GM23248 (cell line): ENCODE data around the gene CFAP210. TPM values are rescaled to one million over a fixed set of nuclear protein-coding genes. Genes with fewer than 3 reads are reported as not detected.

Source experiments
- DNase-seq: peaks from one replicate; pipeline ENCODE4 v3.0.0-alpha.2; 2015
- H2AFZ ChIP-seq: fragments of 200-600 bp; sonication (generic); 2 replicates; pipeline ENCODE4 v1.6.1; 2016; ENCODE audit warnings: antibody characterized with exemption
- H3F3A ChIP-seq: fragments of 200-600 bp; sonication (generic); 2 replicates; pipeline ENCODE4 v1.6.1; 2016; ENCODE audit warnings: mild to moderate bottlenecking, antibody characterized with exemption, mixed run types; ENCODE audit not compliant: insufficient read depth
- H3K27ac ChIP-seq: fragments of 200-600 bp; sonication (generic); 2 replicates; pipeline ENCODE4 v1.5.1; 2016; ENCODE audit warnings: mild to moderate bottlenecking
- H3K27me3 ChIP-seq: fragments of 200-600 bp; sonication (generic); replicated peaks from 2 replicates; pipeline ENCODE4 v1.6.1; 2016; ENCODE audit warnings: mild to moderate bottlenecking; ENCODE audit not compliant: insufficient read depth
- H3K36me3 ChIP-seq: fragments of 200-600 bp; sonication (generic); 2 replicates; pipeline ENCODE4 v1.6.1; 2016; ENCODE audit warnings: low read depth, mild to moderate bottlenecking
- H3K4me1 ChIP-seq: fragments of 200-600 bp; sonication (generic); 2 replicates; pipeline ENCODE4 v1.6.1; 2016; ENCODE audit warnings: mild to moderate bottlenecking; ENCODE audit not compliant: insufficient read depth
- H3K4me2 ChIP-seq: fragments of 200-600 bp; sonication (generic); one replicate; pipeline ENCODE4 v1.6.1; 2016; ENCODE audit warnings: mild to moderate bottlenecking; ENCODE audit not compliant: unreplicated experiment
- H3K4me3 ChIP-seq: fragments of 200-600 bp; sonication (generic); 2 replicates; pipeline ENCODE4 v1.5.1; 2016; ENCODE audit warnings: mild to moderate bottlenecking
- H3K79me2 ChIP-seq: fragments of 200-600 bp; sonication (generic); 2 replicates; pipeline ENCODE4 v1.6.1; 2016; ENCODE audit warnings: mild to moderate bottlenecking; ENCODE audit not compliant: insufficient read depth
- H3K9ac ChIP-seq: fragments of 200-600 bp; sonication (generic); 2 replicates; pipeline ENCODE4 v1.6.1; 2016; ENCODE audit warnings: mild to moderate bottlenecking
- H3K9me2 ChIP-seq: fragments of 200-600 bp; sonication (generic); 2 replicates; pipeline ENCODE4 v1.6.1; 2016; ENCODE audit warnings: mixed run types, mild to moderate bottlenecking, moderate library complexity; ENCODE audit not compliant: insufficient read depth
- H3K9me3 ChIP-seq: fragments of 200-600 bp; sonication (generic); one replicate; pipeline ENCODE4 v1.6.1; 2017; ENCODE audit warnings: low read depth
- H4K20me1 ChIP-seq: fragments of 200-600 bp; sonication (generic); 2 replicates; pipeline ENCODE4 v1.6.0; 2016; ENCODE audit not compliant: insufficient read depth
- EZH2 ChIP-seq: fragments of 200-600 bp; sonication (generic); IDR thresholded peaks from 2 replicates; pipeline ENCODE4 v1.6.1; 2018; ENCODE audit warnings: antibody characterized with exemption, mild to moderate bottlenecking; ENCODE audit not compliant: insufficient read depth, poor library complexity, severe bottlenecking
- EZH2phosphoT487 ChIP-seq: fragments of 200-600 bp; sonication (generic); IDR thresholded peaks from 2 replicates; pipeline ENCODE4 v1.6.1; 2018; ENCODE audit warnings: antibody characterized with exemption, moderate library complexity, mild to moderate bottlenecking, low read depth; ENCODE audit not compliant: insufficient read depth
- WGBS, 2 experiments: methylation state at CpG; one replicate each; pipeline ENCODE4 v1.1.6; 2015 to 2017; ENCODE audit warnings: low lambda C conversion rate in 2 of 2, low coverage in 1 of 2; ENCODE audit errors: missing lambda C conversion rate in 2 of 2; 5-methylcytosine and 5-hydroxymethylcytosine counted together
- in situ Hi-C: fragments of 300-500 bp; cut with MboI; formaldehyde crosslinking; loops from 2 replicates; pipeline ENCODE4 v1.15.0; 2020
- polyA plus RNA-seq: library from polyadenylated mRNA; unstranded; fragments of >200 nt; fragmentation: Nextera tagmentation; extraction: Ambion mirVana; gene quantifications from 2 replicates; pipeline ENCODE4 v1.2.1, GENCODE V29; 2016
- total RNA-seq: library from RNA; depleted of rRNA; stranded (reverse); fragments of >200 nt; shearing (Covaris generic); gene quantifications from 2 replicates; pipeline ENCODE4 v1.2.3, GENCODE V29; 2014

The CFAP210 gene
- total and polyA plus RNA-seq, 2 experiments from 2014 or later, result 0.11 TPM; not detected in 1

GRCh38 chr2:169656164-169656563, 38.0 kb downstream of the CFAP210 start:
- Histone ChIP-seq H3F3A (no peaks in the 10 kb centered on the region), H2AFZ (no peak overlapping the region), H3K79me2 (no peaks in the 10 kb centered on the region), H3K9ac (no peak overlapping the region), H3K27me3 (no peaks in the 10 kb centered on the region), H3K27ac (no peak overlapping the region), H3K4me2 (no peak overlapping the region), H3K4me1 (no peaks in the 10 kb centered on the region), H3K4me3 (no peak overlapping the region), H3K9me3 (no peaks in the 10 kb centered on the region), H3K9me2 (no peaks in the 10 kb centered on the region), H4K20me1 (no peaks in the 10 kb centered on the region), H3K36me3 (no peaks in the 10 kb centered on the region)
- in situ Hi-C loops, result no loop called here
- 45 to 68% methylated on average over 3 of the region's 3 CpGs for WGBS, 2 experiments
- no peak for TF ChIP-seq EZH2
- TF ChIP-seq EZH2phosphoT487, result no peak
- DNase-seq, result no peak

DNA sequence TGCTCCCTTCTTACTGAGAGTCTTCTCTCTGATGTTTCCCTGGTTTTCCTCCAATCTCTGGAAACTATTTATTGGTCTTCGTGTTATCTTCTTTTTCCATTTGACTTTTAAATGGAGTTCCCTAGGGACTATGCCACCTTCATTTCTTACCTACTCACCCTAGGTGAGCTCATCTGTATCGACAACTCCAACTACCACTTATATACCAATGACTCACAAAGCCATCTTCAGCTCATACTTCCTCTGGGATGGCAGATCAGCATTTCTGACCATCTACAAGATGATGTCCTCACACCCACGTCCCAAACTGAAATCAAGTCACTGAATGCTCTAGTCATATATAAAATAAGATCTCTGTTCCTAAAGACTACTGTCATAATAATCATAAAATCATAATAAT, 40.6 kb downstream of the CFAP210 start:
- H3K4me1 ChIP-seq, result no peaks in the 10 kb centered on the region
- H3K4me3 ChIP-seq, result no peak overlapping the region
- in situ Hi-C loops, result no loop called here
- H3K9ac ChIP-seq, result no peak overlapping the region
- no peaks in the 10 kb centered on the region for H3F3A ChIP-seq
- TF ChIP-seq EZH2phosphoT487 (no peak), EZH2 (no peak)
- no peaks in the 10 kb centered on the region for H3K36me3 ChIP-seq
- H3K9me3 ChIP-seq, result no peaks in the 10 kb centered on the region
- no peaks in the 10 kb centered on the region for H3K79me2 ChIP-seq
- no peak overlapping the region for H3K4me2 ChIP-seq
- H3K9me2 ChIP-seq, result no peaks in the 10 kb centered on the region
- H2AFZ ChIP-seq, result no peak overlapping the region
- no peaks in the 10 kb centered on the region for H3K27me3 ChIP-seq
- no peak overlapping the region for H3K27ac ChIP-seq
- no peaks in the 10 kb centered on the region for H4K20me1 ChIP-seq
- 66 to 76% methylated on average over 3 of the region's 3 CpGs for WGBS, 2 experiments
- DNase-seq, result no peak

DNA sequence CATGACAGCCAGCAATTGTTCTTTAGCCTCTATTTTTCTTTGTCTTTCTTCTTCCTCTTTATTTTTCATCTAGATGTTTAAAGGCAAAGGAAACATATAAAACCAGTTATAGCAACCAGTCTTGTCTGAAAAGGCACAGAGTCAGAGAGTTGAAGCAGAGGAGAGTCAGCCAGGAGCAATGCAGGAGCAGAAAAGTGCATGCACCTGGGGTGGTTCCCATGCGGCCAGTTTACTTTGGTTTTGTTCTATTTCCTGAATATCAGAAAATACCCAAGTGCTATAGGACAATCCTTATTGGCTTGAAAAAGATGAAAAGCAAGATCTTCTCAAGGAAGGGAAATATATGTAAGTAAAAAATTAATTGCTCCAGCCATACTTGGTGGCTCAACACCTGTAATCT, 44.9 kb downstream of the CFAP210 start:
- Histone ChIP-seq H3K36me3 (no peaks in the 10 kb centered on the region), H3K9ac (no peak overlapping the region), H3K4me2 (no peak overlapping the region), H3K27ac (no peak overlapping the region), H2AFZ (no peak overlapping the region), H4K20me1 (no peaks in the 10 kb centered on the region), H3K9me2 (no peaks in the 10 kb centered on the region; the same call in 1 of the 2 replicates), H3F3A (no peaks in the 10 kb centered on the region), H3K4me1 (no peaks in the 10 kb centered on the region), H3K9me3 (no peaks in the 10 kb centered on the region), H3K27me3 (no peaks in the 10 kb centered on the region), H3K4me3 (no peak overlapping the region), H3K79me2 (no peaks in the 10 kb centered on the region)
- DNase-seq, result no peak
- 95 to 100% methylated on average over 1 of the region's 1 CpG for WGBS, 2 experiments
- TF ChIP-seq EZH2phosphoT487 (no peak), EZH2 (no peak)
- in situ Hi-C loops, result no loop called here

DNA sequence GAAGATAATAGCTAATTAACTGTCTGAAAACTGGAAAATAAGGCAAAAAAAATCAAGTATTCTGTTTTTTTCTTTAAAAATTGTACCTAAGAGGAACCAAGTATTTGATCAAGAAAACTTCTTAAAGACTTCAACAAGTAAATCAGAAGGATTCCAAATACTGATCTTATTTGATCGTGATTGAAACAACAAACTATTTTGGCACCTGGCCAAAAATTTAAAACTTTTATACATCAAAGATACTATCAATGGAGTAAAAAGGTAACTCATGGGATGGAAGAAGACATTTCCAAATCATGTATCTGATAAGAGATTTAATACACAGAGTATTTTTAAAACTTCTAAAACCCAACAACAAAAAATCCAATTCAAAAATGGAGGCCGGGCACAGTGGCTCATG, 46.7 kb downstream of the CFAP210 start:
- H3K9ac ChIP-seq, result no peak overlapping the region
- no peaks in the 10 kb centered on the region for H3K36me3 ChIP-seq
- no peak overlapping the region for H3K4me2 ChIP-seq
- in situ Hi-C loops, result no loop called here
- no peak overlapping the region for H2AFZ ChIP-seq
- no peak for TF ChIP-seq EZH2phosphoT487
- no peak for TF ChIP-seq EZH2
- no peaks in the 10 kb centered on the region for H3F3A ChIP-seq
- H3K9me2 ChIP-seq, result no peaks in the 10 kb centered on the region; the same call in 1 of the 2 replicates
- no peak overlapping the region for H3K4me3 ChIP-seq
- H3K4me1 ChIP-seq, result no peaks in the 10 kb centered on the region
- no peaks in the 10 kb centered on the region for H3K9me3 ChIP-seq
- no peaks in the 10 kb centered on the region for H4K20me1 ChIP-seq
- WGBS, 2 experiments, result 96 to 97% methylated on average over 2 of the region's 2 CpGs
- H3K27ac ChIP-seq, result no peak overlapping the region
- no peaks in the 10 kb centered on the region for H3K79me2 ChIP-seq
- no peaks in the 10 kb centered on the region for H3K27me3 ChIP-seq
- DNase-seq, result no peak

- no peaks in the 10 kb centered on the region for H3F3A ChIP-seq
- WGBS, 2 experiments, result 57 to 58% methylated on average over 3 of the region's 3 CpGs
- H3K9ac ChIP-seq, result no peak overlapping the region
- H3K27me3 ChIP-seq, result no peaks in the 10 kb centered on the region
- DNase-seq, result no peak
- H3K4me2 ChIP-seq, result no peak overlapping the region
- no peaks in the 10 kb centered on the region; the same call in 1 of the 2 replicates for H3K9me2 ChIP-seq
- H2AFZ ChIP-seq, result no peak overlapping the region
- no peak overlapping the region for H3K4me3 ChIP-seq
- H4K20me1 ChIP-seq, result no peaks in the 10 kb centered on the region
- H3K79me2 ChIP-seq, result peaks cover 5% of the 10 kb centered on the region; the same call in 1 of the 2 replicates
- H3K4me1 ChIP-seq, result no peaks in the 10 kb centered on the region
- no peak overlapping the region for H3K27ac ChIP-seq
- H3K36me3 ChIP-seq, result 0 out of 2 replicates have a peak, but pooled peaks cover 7% of the 10 kb centered on the region
- in situ Hi-C loops, result no loop called here
- no peaks in the 10 kb centered on the region for H3K9me3 ChIP-seq
- TF ChIP-seq EZH2 (no peak), EZH2phosphoT487 (no peak)
These were observed 50.0 kb downstream of the CFAP210 start for GRCh38 chr2:169644173-169644572.
